HG03039 (cell line): Measurements from ENCODE around the gene MMGT1.
A peak's percentile ranks its signal among the peaks of the same experiment; 100 is the strongest.

Experiments used
- ATAC-seq: cut with Tn5 transposase; IDR thresholded peaks from one replicate; pipeline ENCODE4 v1.9.1; 2021; ENCODE audit warnings: mild to moderate bottlenecking, moderate library complexity; ENCODE audit not compliant: unreplicated experiment

The MMGT1 gene

DNA sequence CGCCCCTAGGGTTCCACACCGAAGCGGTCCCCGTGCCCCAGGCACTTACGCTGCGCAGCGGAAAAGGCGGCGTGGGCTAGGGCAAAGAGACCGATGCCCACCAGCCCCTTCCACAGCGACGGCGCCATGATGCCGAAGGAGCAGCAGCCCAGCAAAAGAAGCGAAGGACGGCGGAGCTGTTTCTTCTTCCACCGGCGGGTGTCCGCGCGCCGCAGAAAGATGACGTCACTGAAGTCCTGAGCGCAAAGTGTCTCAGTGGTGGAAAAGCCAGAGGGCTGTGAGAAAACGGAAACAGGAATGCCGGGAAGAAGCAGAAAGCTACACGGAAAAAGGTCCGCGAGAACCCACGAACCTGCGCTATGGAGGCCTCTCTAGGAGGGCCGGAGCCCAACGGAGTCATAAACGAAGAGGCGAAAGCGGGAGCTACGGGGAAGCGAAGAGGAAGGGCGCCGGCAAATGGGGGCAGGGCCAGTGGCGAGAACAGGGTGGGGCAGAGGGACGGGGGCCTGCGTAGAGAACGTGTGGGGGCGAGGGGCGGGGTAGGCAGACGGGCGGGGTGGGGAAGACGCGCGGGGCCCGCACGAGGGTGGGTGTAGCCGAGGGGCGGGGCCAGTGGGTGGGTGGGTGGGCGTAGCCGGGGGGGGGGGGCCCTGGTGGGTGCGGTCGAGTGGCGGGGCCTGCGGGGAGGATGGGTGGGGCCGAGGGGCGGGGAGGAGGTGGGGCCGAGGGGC, at the start of gene MMGT1:
TSS of gene MMGT1 (minus strand) at position 441 of the 731 bp plus-strand sequence. CDS start at position 128, 313 bp downstream.
- peak; percentile 71 for ATAC-seq

DNA sequence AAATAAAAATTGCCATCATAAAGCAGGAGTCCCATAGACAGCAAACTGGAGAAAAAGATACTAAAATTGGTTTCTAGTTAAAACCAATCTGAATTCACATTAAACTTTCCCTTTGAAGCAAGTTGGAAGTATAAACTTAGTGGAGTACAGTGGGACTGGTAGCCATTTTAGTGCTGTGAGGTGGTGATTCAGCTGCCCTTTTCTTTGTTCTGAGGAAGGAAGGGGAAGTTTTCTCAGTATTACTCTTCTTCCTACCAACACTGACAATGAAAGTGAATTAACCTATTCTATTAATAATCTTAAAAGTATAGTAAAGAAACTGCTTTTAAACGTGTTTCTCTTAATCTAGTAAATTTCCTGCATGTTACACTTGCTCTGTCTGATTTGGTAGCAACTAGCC, 48.1 kb upstream of the MMGT1 start:
- ATAC-seq = peak; percentile 54

DNA sequence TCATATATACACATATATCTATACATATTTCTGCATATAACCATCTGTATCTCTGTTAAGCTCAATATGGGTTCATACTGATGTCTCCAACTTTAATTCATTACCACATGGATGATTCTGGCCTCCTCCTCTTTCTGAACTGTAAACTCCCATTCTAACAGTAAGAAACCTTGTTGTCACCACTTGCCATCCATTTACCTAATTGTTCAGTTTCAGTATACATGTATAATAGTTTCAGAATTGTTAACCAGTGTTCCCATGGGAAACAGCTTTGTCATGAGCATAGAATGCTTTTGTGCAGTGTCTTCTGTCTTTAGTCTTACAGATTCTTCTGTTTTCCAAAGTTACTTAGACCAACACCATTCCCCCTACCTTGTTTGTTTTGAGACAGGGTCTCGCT, 47.4 kb upstream of the MMGT1 start:
- peak; percentile 49 for ATAC-seq

DNA sequence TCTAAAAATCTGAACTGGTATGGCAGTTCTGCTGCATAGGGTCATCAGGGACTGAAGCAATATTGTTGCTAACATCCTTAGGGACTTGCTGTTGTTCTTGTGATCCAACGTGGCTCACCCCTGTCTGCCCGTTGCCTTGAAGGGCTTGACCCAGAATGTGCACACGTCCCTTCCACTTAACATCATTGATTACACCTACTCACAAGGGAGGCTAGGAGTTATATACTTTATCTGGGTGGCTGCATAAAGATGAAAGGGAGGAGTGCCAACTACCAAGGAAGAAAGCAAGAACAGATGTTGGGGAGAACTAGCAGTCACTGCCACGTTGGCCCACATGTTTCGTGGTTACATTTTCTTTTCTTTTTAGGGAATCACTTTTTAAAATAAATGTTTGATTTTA, 45.4 kb upstream of the MMGT1 start:
- ATAC-seq = no peak

DNA sequence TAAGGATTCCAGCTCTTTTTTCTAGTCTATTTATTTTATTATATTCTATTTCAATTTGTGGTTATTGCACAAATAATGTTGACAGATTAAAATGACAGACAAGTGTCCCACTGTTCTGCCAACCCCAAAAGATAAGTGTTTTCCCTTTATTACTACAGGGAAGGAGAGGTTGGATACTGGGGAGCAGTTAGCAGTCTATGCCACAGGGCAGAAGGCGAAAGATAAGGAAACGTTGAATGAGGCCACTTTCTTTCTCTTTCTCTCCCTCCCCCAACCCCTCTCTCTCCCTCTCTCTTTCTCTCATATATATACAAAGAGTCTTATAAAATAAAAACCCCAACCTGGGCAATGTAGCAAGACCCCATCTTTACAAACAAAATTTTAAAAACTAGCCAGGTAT, 43.1 kb upstream of the MMGT1 start:
- ATAC-seq = no peak

DNA sequence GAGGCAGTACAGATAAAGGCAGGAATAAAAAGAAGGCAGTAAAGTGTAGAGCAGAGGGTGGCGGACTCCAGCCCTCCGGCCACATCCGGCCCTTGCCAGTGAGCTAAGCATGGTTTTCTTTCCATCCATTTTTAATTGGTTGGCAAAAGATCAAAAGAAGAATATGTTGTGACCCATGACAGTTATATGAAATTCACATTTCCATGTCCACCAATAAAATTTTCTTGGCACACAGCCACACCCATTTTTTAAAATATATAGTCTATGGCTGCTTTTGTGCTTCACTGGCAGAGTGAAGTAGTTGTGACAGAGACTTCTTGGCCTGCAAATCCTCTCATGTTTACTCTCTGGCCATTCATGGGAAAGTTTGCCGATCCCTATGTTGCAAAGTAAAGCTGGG, 41.2 kb upstream of the MMGT1 start:
- no peak for ATAC-seq

DNA sequence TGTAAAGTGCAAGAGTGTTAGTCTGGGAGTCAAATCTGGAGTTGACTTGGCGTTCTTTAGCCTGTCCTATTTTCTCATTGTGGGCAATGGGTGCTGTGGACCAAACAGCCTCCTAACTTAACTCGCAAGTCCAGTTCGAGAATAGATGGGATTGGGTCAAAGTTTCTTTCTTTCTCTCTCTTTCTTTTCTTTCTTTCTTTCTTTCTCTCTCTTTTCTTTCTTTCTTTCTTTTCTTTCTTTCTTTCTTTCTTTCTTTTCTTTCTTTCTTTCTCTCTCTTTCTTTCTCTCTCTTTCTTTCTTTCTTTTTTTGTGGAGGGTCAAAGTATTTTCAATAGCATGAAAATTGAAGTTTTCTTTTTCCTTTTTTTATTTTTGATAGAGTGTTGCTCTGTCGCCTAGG, 14.5 kb upstream of the MMGT1 start:
- no peak for ATAC-seq

DNA sequence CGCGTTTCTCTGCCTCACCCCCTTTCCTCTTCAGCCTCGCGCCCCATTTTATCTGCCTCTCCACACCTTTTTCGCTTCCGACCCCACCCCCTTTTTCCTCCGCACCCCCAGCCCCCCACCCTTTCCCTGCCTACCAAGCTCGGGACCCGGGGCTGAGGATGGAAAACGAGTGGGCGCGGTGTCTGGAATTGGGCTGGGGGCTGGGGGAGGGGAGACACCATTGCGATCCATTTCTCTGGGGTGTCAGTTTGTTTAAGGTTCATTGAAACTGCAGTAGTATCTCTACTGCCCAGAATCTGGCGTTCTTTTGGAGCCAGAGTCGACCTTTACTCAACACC, 12.2 kb upstream of the MMGT1 start:
- no peak for ATAC-seq

DNA sequence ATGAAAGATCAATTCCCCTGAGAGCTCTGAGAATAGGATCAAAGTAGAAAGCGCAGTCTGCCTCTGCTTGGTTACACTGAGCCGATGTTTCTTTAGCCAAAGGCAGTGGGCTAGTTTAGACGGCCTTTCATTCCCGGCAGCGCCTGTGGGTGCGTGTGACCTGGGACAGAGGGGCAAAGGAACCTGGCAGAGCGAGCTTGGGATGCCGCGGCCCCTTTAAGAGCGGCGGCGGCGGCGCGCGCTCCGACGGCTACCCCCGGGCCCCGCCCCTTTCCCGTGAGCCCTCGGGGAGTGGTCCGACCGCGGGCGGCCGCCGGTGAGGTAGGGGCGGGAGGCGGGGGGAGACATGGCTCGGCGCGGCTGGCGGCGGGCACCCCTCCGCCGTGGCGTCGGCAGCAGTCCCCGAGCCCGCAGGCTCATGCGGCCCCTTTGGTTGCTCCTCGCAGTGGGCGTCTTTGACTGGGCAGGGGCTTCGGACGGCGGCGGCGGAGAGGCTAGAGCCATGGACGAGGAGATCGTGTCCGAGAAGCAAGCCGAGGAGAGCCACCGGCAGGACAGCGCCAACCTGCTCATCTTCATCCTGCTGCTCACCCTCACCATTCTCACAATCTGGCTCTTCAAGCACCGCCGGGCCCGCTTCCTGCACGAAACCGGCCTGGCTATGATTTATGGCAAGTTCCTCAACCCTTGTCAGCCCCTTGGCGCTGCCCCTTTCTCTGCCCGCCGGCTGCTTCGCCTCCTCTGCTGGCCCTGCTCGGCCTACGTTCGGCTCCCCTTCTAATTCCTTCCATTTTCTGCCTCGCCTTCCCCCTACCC, 11.6 kb upstream of the MMGT1 start, which contains the start of gene SLC9A6:
TSS of gene SLC9A6 (plus strand) at position 279 of the 816 bp plus-strand sequence. CDS start at position 503, 224 bp downstream.
- ATAC-seq = peak; percentile 96

DNA sequence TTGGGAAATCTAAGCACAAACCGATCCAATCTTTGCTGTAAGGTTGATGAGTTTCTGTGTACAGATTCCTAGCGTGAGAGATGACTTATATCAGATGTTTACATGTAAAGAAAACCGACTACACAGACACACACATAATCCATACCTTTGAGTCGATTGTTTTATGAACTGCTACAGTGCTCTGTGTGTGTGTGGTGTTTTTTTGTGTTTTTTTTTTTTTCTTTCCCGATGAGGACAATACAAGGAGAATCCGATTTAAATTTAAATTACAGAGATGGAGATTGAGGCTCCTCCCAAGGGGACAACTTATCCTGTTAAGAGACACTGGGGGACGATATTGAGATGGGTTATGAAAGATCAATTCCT, 11.0 kb upstream of the MMGT1 start:
- no peak for ATAC-seq

DNA sequence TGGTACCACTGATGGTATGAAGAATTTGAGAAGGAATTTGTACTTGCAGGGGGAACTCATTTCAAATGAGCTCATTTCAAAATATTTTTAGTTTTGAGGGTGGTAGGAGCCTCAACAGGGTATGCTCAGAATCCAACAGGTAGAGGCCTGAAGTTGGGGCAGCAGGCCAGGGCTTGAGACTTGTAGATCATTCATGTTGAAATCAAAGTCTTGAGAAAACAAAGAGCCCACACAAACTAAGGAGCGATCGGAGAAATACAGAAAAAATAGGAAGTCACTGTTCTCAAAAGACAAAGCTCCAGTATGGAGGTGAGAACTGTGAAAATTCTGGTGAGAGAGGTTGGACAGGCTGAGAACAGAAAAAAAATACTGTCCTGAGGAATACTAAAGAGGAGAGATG, 10.5 kb upstream of the MMGT1 start:
- no peak for ATAC-seq

DNA sequence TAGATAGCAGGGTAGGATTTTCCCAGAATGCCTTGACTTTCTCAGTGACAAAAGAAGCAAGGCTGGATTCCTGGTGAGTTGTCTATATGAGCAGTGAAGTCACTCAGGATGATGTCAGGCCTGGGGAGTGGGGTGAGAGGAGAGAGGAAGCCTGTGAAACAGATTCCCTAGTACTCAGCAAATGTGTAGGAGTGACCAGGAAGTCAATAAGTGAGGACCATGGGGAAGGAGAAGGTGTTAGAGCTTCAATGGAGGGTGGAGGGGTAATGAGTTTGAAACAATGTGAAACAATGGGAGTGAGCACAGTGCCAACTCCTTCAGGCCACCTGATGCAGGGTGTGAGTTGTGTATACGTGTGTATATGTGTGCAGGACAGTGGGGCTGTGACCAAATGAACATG, 9.1 kb upstream of the MMGT1 start:
- ATAC-seq = no peak

DNA sequence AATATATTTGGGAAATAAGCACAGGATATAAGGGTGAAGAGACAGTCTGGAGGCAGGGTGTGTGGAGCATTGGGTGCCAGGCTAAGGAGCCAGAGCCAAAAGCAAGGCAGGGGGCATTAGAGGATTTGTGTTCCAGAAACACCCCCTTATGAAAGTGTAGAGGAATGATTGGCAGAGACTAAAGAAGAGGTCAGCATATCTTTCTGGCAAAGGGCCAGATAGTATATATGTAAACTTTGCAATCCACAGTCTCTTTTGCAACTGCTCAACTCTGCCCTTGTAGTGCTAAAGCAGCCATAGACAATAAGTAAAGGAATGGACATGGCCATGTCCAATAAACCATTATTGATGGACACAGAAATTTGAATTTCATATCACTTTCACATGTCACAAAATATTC, 7.9 kb upstream of the MMGT1 start:
- no peak for ATAC-seq

DNA sequence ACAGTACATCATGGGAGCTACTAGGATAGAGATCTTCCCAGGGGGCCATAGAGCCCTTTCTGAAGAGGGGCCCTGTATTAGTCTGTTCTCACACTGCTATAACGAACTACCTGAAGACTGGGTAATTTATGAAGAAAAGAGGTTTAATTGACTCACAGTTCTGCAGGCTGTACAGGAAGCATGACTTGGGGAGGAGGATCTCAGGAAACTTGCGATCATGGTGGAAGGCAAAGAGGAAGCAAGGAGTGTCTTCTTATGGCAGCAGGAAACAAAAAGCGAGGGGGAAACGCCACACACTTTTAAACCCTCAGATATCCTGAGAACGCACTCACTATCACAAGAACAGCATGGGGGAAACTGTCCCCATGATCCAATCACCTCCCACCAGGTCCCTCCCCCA, 7.2 kb upstream of the MMGT1 start:
- no peak for ATAC-seq

DNA sequence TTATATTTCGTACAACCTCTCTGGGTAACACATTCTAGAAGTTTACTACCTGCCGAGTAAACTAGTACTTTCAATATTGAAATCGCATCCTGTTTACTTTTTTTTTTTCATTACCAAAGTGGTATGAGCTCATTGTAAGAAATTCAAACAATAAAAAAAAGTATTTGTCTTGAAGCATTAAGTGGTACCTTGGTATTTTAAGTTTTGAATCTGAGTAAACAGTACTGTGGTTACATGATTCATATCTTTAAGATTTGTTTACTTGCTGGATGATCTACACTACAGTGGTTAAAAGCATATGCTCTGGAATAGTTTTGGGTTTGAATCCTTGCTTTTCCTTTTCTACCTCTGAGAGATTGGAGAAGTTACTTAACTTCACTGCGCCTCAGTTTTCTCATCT, 3.8 kb upstream of the MMGT1 start:
- ATAC-seq = no peak

DNA sequence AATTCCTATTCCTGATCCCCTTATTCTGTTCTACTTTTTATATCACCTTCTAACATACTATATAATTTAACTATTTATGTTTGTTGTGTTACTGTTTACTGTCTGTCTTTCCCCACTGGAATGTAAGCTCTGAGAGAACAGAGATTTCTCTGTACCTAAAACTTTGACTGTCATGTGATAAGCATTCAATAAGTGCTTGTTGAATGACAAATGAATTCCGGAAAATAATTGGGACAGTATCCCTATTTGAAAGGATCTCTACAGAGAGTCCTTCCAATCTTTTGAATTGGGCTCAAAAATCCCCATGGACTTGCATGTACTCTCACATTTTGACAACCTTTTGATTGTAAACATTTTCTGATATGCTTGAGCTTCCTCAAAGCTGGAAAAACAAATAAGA, 1.6 kb upstream of the MMGT1 start:
- no peak for ATAC-seq

DNA sequence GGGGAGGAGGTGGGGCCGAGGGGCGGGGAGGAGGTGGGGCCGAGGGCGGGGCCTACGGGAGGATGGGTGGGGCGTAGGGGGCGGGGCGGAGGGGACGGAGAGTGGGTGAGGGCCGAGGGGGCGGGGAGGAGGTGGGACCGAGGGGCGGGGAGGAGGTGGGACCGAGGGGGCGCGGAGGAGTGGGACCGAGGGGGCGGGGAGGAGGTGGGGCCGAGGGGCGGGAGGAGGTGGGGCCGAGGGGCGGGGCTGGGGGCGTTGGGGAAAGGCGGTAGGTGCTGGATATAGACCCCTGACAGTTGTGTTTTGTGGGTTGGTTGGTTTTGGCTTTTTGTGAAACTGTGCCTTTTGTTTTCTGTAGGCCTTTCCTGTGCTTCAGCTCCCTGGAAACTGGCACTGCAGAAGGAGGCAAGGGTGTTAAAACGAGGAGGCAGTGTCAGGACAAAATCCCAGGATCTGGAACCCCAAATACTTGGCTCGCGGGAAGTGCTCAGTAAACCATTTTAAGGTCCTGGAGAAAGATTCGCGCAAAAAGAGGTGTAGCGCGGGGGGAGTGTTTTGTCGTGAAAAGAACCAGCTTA, 580 bp upstream of the MMGT1 start:
- ATAC-seq = no peak

DNA sequence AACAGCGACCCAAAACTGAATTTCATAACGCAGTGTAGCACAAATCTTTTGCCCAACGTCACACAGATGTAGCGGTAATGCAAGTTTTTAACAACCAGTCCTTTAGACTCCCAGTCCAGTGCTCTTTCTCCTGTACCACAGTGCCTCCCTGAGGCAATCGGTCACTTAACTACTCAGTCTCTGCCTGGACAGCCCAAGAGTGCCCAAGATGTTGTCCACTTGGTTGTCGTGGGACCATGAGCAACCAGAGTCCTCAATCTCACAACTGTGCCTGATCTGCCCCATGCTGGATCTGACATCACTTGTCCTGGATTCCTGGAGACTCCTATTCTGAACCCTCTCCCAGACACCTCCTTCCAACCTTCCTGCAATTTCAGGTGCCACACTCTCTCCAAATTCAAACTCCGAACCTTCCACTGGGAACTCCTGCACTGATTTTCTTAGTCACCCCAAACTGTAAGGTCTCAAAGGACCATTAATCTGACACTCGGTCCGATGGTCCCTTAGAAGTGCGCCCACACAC, 702 bp downstream of the MMGT1 start:
- no peak for ATAC-seq

DNA sequence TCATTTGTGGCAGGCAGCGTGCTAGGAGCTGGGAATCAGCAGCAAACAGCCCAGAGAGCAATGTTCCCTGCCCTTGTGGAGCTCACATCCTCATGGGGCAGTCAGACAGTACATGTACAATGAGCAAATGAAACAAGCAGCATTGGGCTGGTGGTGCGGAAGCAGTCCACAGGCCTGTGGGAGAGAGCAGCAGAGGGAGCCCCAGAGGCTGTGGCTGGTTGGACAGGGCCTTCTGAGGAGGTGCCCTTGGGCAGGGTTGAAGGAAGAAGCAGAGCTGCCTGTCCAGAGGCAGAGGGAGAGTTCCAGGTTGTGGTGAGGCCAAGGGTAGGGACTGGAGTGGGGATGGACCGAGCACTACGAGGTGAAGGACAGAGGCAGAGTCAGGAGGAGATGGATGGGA, 22.5 kb downstream of the MMGT1 start:
- no peak for ATAC-seq

DNA sequence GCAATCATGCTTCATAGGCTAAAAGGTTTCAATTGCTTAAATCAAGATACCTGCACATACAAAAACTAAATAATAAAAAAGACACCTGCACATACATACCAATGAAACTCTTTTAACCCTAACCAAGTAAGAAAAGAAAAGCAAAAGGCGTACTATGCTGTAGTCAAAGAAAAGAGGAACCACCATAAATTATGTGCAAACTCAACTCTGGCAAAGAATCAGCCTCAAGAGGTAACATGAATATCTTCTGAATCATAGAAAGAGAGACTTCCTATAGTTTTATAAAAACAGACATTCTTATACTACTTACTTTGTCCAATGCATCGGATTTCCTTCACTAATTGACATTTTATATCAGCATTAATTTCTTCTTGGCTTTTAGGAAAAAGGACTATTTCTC, 29.3 kb downstream of the MMGT1 start:
- ATAC-seq = no peak

DNA sequence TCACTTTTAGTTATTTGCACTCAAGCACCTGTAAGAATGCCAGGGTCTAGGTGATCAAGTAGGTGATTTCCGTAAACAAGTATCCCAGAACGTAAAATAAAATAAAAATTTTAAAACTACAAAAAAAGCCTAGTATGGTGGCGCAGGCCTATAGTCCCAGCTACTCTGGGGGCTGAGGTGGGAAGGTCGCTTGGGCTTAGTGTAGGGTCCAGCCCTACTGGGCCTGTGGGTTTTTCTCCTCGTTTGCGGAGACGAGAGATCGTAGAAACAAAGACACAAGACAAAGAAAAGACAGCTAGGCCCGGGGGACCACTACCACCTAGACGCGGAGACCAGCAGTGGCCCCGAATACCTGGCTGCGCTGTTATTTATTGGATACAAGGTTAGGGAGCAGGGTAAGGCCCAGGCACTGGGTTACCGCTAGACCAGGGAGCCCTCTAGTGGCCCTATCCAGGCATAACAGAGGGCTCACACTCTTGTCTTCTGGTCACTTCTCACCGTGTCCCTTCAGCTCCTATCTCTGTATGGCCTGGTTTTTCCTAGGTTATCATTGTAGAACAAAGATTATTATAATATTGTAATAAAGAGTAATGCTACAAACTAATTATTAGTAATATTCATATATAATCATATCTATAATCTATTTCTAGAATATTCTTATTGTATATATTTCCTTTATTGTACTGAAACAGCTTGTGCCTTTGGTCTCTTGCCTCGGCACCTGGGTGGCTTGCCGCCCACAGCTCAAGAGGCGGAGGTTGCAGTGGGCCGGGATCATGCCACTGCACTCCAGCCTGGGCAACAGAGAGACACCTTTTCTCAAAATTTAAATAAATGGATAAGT, 41.9 kb downstream of the MMGT1 start:
- no peak for ATAC-seq
